ENCODE data around the gene LSM3. TPM values are rescaled to one million over a fixed set of nuclear protein-coding genes. Genes with fewer than 3 reads are reported as not detected.

The LSM3 gene
- total RNA-seq, 4 donors from 2014 or later = 11.6 to 16.8 (median 14.2) TPM

DNA sequence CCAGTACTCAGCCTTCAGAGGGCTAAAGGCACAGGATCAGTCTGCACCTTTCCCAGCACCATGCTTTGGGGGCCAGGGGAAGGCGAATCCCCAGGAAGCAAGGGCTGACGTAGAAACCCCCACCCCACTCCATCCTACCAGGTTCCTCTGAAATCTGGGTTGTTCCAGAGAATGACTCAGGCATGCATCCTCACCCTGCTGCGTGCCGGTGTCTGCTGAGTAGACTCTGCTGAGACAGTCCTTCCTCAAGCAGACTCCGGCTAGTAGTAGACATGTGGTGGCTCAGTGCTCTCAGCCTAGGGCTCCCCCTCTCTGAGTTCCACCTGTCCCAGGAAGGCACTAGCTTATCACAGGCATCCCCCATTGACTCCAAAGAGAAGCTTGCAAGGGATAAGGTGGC, 44.7 kb upstream of the LSM3 start:
- in situ Hi-C loops (cut with MboI; ENCODE audit: low sequenced_read_pairs in 4 of 4) = loop anchor here in 1 of 4 donors (25.0 kb wide), 1 partner anchor 928 kb away; the partner anchor contains the start of gene MRPS25
- H3K36me3 ChIP-seq = peaks cover 0 to 88% of the 10 kb centered on the region in 2 donors
- H3K4me3 ChIP-seq = no peak overlapping the region
- TF ChIP-seq POLR2A (IDR thresholded peaks at IDR 0.05) = no peak
- TF ChIP-seq, protein P1, sequence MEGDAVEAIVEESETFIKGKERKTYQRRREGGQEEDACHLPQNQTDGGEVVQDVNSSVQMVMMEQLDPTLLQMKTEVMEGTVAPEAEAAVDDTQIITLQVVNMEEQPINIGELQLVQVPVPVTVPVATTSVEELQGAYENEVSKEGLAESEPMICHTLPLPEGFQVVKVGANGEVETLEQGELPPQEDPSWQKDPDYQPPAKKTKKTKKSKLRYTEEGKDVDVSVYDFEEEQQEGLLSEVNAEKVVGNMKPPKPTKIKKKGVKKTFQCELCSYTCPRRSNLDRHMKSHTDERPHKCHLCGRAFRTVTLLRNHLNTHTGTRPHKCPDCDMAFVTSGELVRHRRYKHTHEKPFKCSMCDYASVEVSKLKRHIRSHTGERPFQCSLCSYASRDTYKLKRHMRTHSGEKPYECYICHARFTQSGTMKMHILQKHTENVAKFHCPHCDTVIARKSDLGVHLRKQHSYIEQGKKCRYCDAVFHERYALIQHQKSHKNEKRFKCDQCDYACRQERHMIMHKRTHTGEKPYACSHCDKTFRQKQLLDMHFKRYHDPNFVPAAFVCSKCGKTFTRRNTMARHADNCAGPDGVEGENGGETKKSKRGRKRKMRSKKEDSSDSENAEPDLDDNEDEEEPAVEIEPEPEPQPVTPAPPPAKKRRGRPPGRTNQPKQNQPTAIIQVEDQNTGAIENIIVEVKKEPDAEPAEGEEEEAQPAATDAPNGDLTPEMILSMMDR (IDR thresholded peaks at IDR 0.05 in 4 of 5, conservative IDR thresholded peaks at IDR 0.05 in 1 of 5) = no peak
- DNase-seq (no peak), ATAC-seq (no peak)
- peak overlapping the region in 1 of 4 donors; percentile 97 for H3K27ac ChIP-seq
- intact Hi-C loops (cut with DNase I; ENCODE audit: low total_unique reads) = no loop called here
- no peaks in the 10 kb centered on the region for H3K27me3 ChIP-seq
- H3K9me3 ChIP-seq = no peaks in the 10 kb centered on the region
- peaks cover 19 to 28% of the 10 kb centered on the region in 2 donors for H3K4me1 ChIP-seq

DNA sequence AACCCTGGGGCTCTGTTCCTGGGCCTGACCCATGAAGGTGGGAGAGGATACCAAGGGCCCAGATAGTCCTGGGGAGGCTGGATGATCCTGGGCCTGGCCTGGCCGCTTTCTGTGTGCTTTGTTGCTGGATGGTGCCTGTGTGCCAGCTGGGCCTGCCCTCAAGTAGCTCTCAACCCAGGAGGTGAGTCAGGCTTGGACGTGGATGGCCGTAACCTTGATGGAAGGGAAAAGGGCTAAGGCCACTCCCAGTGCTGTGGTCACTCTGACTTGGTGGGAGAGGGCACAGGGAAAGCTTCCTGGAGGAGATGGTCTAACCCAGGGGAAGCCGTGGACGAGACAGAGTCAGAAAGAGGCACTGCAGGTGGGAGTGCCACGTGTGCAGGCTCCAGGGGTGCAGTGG, 44.3 kb upstream of the LSM3 start:
- Histone ChIP-seq H3K4me1 (peaks cover 19 to 28% of the 10 kb centered on the region in 2 donors), H3K9me3 (no peaks in the 10 kb centered on the region), H3K36me3 (peaks cover 0 to 91% of the 10 kb centered on the region in 2 donors), H3K27me3 (no peaks in the 10 kb centered on the region), H3K4me3 (no peak overlapping the region), H3K27ac (peak overlapping the region in 1 of 4 donors; percentile 97)
- intact Hi-C loops (cut with DNase I; ENCODE audit: low total_unique reads) (no loop called here), in situ Hi-C loops (cut with MboI; ENCODE audit: low sequenced_read_pairs in 4 of 4) (loop anchor here in 1 of 4 donors (25.0 kb wide), 1 partner anchor 928 kb away; the partner anchor contains the start of gene MRPS25)
- DNase-seq (no peak), ATAC-seq (no peak)
- no peak for TF ChIP-seq POLR2A (IDR thresholded peaks at IDR 0.05)
- TF ChIP-seq, protein P1 (IDR thresholded peaks at IDR 0.05 in 4 of 5, conservative IDR thresholded peaks at IDR 0.05 in 1 of 5) = no peak

DNA sequence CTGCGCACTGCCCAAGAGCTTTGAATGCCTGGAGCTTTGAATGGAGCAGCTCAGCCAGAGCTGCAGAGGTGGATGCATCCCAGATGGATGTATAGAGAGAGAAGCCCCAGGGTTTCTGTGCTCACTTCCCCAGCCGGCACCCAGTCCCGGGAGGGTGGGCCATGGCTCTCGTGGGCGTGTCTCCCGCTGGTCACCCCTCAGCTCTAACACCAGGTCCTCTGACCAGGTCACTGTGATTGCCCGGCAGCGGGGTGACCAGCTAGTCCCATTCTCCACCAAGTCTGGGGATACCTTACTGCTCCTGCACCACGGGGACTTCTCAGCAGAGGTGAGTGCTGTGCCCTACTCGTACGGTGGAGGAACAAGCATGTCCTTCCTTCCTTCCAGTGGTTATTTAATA, 43.0 kb upstream of the LSM3 start:
- Histone ChIP-seq H3K36me3 (peaks cover 0 to 91% of the 10 kb centered on the region in 2 donors), H3K27ac (peak overlapping the region; percentile 89 to 97 (median 93)), H3K4me3 (no peak overlapping the region), H3K27me3 (no peaks in the 10 kb centered on the region), H3K9me3 (no peaks in the 10 kb centered on the region), H3K4me1 (peaks cover 19 to 31% of the 10 kb centered on the region in 2 donors)
- intact Hi-C loops (cut with DNase I; ENCODE audit: low total_unique reads) = no loop called here
- DNase-seq (no peak), ATAC-seq (no peak)
- no peak for TF ChIP-seq POLR2A (IDR thresholded peaks at IDR 0.05)
- TF ChIP-seq, protein P1 (IDR thresholded peaks at IDR 0.05 in 4 of 5, conservative IDR thresholded peaks at IDR 0.05 in 1 of 5) = no peak
- in situ Hi-C loops (cut with MboI; ENCODE audit: low sequenced_read_pairs in 4 of 4) = loop anchor here in 1 of 4 donors (25.0 kb wide), 1 partner anchor 927 kb away; the partner anchor contains the start of gene MRPS25

DNA sequence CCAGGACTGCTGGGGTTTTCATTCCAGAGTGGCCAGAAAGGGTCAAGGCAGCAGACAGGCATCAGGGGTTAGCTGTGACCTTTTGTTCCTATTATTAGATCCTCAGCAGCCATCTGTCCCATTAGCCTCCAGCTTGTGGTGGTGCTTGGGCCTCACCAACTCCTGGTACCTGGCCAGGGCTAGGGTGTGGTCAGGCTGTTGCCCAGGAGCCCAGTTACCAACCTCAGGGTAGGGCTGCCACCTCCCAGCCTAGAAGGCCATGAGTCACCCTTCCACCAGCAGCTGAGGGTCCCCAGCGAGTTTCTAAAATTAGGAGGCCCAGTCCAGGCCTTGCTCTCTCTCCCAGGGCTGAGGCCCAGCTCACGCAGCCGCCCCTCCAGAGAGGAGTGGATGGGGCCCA, 41.6 kb upstream of the LSM3 start:
- Histone ChIP-seq H3K4me1 (peaks cover 19 to 37% of the 10 kb centered on the region in 2 donors), H3K36me3 (peaks cover 0 to 88% of the 10 kb centered on the region in 2 donors), H3K9me3 (no peaks in the 10 kb centered on the region), H3K4me3 (no peak overlapping the region), H3K27me3 (no peaks in the 10 kb centered on the region), H3K27ac (peak overlapping the region; percentile 89 to 97 (median 93))
- in situ Hi-C loops (cut with MboI; ENCODE audit: low sequenced_read_pairs in 4 of 4) (loop anchor here in 1 of 4 donors (25.0 kb wide), 1 partner anchor 925 kb away; the partner anchor contains the start of gene MRPS25), intact Hi-C loops (cut with DNase I; ENCODE audit: low total_unique reads) (no loop called here)
- ATAC-seq (peak; percentile 84 to 86), DNase-seq (peak; percentile 95 to 99)
- TF ChIP-seq, protein P1 (IDR thresholded peaks at IDR 0.05 in 4 of 5, conservative IDR thresholded peaks at IDR 0.05 in 1 of 5) = no peak
- no peak for TF ChIP-seq POLR2A (IDR thresholded peaks at IDR 0.05)

Data from gastrocnemius medialis (tissue), 4 donors.